Body of pancreas (tissue), 4 donors: ENCODE data around the gene AAGAB. TPM values are rescaled to one million over a fixed set of nuclear protein-coding genes. Genes with fewer than 3 reads are reported as not detected.
A peak's percentile ranks its signal among the peaks of the same experiment; 100 is the strongest.
"Not testable (repeated sequence)": the region's sequence is repeated elsewhere in the genome, so short reads cannot be mapped to it uniquely, and the experiment has no call there.

Experiments
- ATAC-seq: fragments of 150-250 bp; one replicate; pipeline ENCODE4 v1.9.1; 2016
- DNase-seq, 4 donors: peaks; one replicate each; pipeline ENCODE4 v3.0.0-alpha.2; 2019
- H3K27ac ChIP-seq, 4 donors: fragments of 200-600 bp; sonication (generic); 1 replicate in 3 of 4; 2 replicates in 1 of 4; pipeline versions ENCODE4 v1.5.1 to v1.6.1; 2016 to 2019; ENCODE audit warnings: mild to moderate bottlenecking in 1 of 4, mixed read lengths in 1 of 4, moderate library complexity in 1 of 4
- H3K27me3 ChIP-seq, 2 donors: fragments of 200-600 bp; sonication (generic); one replicate each; pipeline ENCODE4 v1.6.0; 2016; ENCODE audit warnings: mild to moderate bottlenecking in 1 of 2
- H3K36me3 ChIP-seq, 2 donors: fragments of 200-600 bp; sonication (generic); replicated peaks in 1 of 2; 2 replicates each; pipeline ENCODE4 v1.5.1; 2016; ENCODE audit warnings: low read depth in 2 of 2; ENCODE audit not compliant: insufficient read depth in 1 of 2
- H3K4me1 ChIP-seq: fragments of 200-600 bp; sonication (generic); one replicate; pipeline ENCODE4 v1.6.0; 2016
- H3K4me3 ChIP-seq, 2 donors: fragments of 200-600 bp; sonication (generic); 1 replicate in 1 of 2; 2 replicates in 1 of 2; pipeline ENCODE4 v1.5.1; 2016 to 2019
- H3K9me3 ChIP-seq, 3 donors: fragments of 200-600 bp; sonication (generic); 1 replicate in 2 of 3; 2 replicates in 1 of 3; pipeline ENCODE4 v1.5.1; 2016
- CTCF ChIP-seq, 7 experiments: fragments of 450-650 bp in 4 of 7; fragments of 200-600 bp in 3 of 7; sonication (generic) in 3 of 7; IDR thresholded peaks; one replicate each; pipeline ENCODE4 v1.5.1; 2016 to 2019; ENCODE audit warnings: antibody characterized with exemption in 7 of 7
- POLR2A ChIP-seq, 3 donors: fragments of 450-650 bp; IDR thresholded peaks; one replicate each; pipeline ENCODE4 v1.6.1; 2016; ENCODE audit warnings: antibody characterized with exemption in 3 of 3, mild to moderate bottlenecking in 2 of 3
- WGBS, 2 donors: methylation state at CpG; one replicate each; pipeline ENCODE4 v1.1.5; 2017; 5-methylcytosine and 5-hydroxymethylcytosine counted together
- intact Hi-C: fragments of 100-400 bp; cut with DNase I; formaldehyde crosslinking; loops from one replicate; pipeline ENCODE4 v1.15.1; 2023
- total RNA-seq, 2 donors: library from RNA; depleted of rRNA; stranded (reverse); fragments of >200 nt; gene quantifications; one replicate each; pipeline ENCODE4 v1.1.0, GENCODE V29; 2016

The AAGAB gene
- total RNA-seq, 2 donors from 2014 or later = 12.5 to 13.5 TPM

DNA sequence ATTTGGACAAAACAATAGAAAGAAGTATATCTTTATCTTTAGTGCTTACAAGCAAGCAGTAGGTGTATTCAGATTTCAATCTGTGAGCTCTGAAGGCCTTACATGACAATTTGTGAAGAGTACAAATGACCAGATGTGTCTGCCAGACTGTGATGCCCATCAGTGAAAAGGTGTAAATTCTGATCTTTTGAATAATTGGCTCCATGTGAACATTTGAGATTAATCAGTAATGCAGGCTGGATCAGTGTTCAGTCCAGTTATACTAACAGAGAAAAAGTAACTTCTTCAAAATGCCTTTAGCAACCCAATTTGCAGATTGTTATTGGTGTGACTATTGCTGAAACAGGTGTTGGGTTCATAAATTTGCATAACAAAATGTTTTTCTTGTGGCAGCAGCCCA lies 5.3 kb upstream of the AAGAB start:
- Histone ChIP-seq H3K4me3 (no peak overlapping the region), H3K9me3 (no peaks in the 10 kb centered on the region), H3K27me3 (no peaks in the 10 kb centered on the region), H3K4me1 (peaks cover 14% of the 10 kb centered on the region), H3K36me3 (no peaks in the 10 kb centered on the region), H3K27ac (no peak overlapping the region)
- intact Hi-C loops = no loop called here
- DNase-seq (no peak), ATAC-seq (no peak)
- no peak for TF ChIP-seq POLR2A (IDR thresholded peaks at IDR 0.05)
- TF ChIP-seq CTCF (IDR thresholded peaks at IDR 0.05) = no peak

DNA sequence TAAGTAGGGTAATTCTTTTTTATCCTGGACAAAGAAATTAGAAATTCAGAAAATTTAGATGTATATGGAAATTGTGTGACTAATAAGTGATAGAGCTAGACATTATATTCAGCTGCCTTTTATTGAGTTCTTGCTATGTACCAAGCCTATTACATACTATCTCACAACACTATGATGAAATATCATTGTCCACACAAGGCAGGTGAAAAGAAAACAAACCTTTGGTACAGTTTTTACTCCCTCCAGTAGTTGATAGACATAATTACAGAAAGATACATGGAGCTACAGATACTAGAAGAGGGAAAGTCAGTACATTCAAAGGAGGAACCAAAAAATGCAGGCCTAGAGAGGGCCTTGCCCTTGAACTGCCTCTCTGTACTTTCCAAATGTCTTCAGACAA lies 4.9 kb upstream of the AAGAB start:
- H3K9me3 ChIP-seq = no peaks in the 10 kb centered on the region
- no peak for ATAC-seq
- H3K4me3 ChIP-seq = no peak overlapping the region
- no peak for TF ChIP-seq POLR2A (IDR thresholded peaks at IDR 0.05)
- TF ChIP-seq CTCF (IDR thresholded peaks at IDR 0.05) = no peak
- intact Hi-C loops = no loop called here
- no peaks in the 10 kb centered on the region for H3K27me3 ChIP-seq
- DNase-seq = no peak
- H3K36me3 ChIP-seq = no peaks in the 10 kb centered on the region
- peaks cover 14% of the 10 kb centered on the region for H3K4me1 ChIP-seq
- no peak overlapping the region for H3K27ac ChIP-seq

- intact Hi-C loops, H3K36me3 ChIP-seq, H3K27ac ChIP-seq, H3K9me3 ChIP-seq, H3K27me3 ChIP-seq, H3K4me3 ChIP-seq, ATAC-seq, DNase-seq: not testable (repeated sequence)
- H3K4me1 ChIP-seq = peaks cover 19% of the 10 kb centered on the region
- WGBS, 2 donors = 95 to 96% methylated on average over 3 of the region's 3 CpGs
These were observed 4.0 kb upstream of the AAGAB start for GRCh38 chr15:67258412-67258811.

- no peak for DNase-seq
- intact Hi-C loops = no loop called here
- H3K36me3 ChIP-seq = no peaks in the 10 kb centered on the region
- WGBS, 2 donors = 66 to 78% methylated on average over 3 of the region's 3 CpGs
- no peak for ATAC-seq
- peaks cover 26% of the 10 kb centered on the region for H3K4me1 ChIP-seq
- H3K9me3 ChIP-seq = no peaks in the 10 kb centered on the region
- H3K4me3 ChIP-seq = no peak overlapping the region
- H3K27me3 ChIP-seq = no peaks in the 10 kb centered on the region
- H3K27ac ChIP-seq = no peak overlapping the region
- no peak for TF ChIP-seq POLR2A (IDR thresholded peaks at IDR 0.05)
- no peak for TF ChIP-seq CTCF (IDR thresholded peaks at IDR 0.05)
These were observed 1.6 kb upstream of the AAGAB start for GRCh38 chr15:67256051-67256450.

- H3K4me3 ChIP-seq = peak overlapping the region; percentile 97 to 99
- H3K36me3 ChIP-seq = no peaks in the 10 kb centered on the region
- intact Hi-C loops = no loop called here
- no peaks in the 10 kb centered on the region for H3K9me3 ChIP-seq
- H3K27me3 ChIP-seq = no peaks in the 10 kb centered on the region
- DNase-seq (peak in 1 of 4 donors; percentile 19), ATAC-seq (no peak)
- TF ChIP-seq POLR2A (IDR thresholded peaks at IDR 0.05) = no peak
- no peak for TF ChIP-seq CTCF (IDR thresholded peaks at IDR 0.05)
- peak overlapping the region; percentile 84 to 96 (median 87) for H3K27ac ChIP-seq
- H3K4me1 ChIP-seq = peaks cover 12% of the 10 kb centered on the region
- 18 to 19% methylated on average over 15 of the region's 15 CpGs for WGBS, 2 donors
These were observed 768 bp downstream of the AAGAB start for GRCh38 chr15:67253549-67254237.
